HEK293T (cell line): ENCODE data around the gene ARHGAP25.
A peak's percentile ranks its signal among the peaks of the same experiment; 100 is the strongest.

Experiments used
- CTCF ChIA-PET: fragments of 350-600 bp; formaldehyde crosslinking; extraction: SDS; loops from one replicate; lab custom pipeline; 2021; ENCODE audit warnings: antibody characterized with exemption, inconsistent platforms; lab: Yijun Ruan, JAX
- POLR2A ChIA-PET: fragments of 350-600 bp; formaldehyde crosslinking; extraction: SDS; loops from one replicate; lab custom pipeline; 2020; ENCODE audit warnings: antibody characterized with exemption, inconsistent platforms; lab: Yijun Ruan, JAX
- DNase-seq: peaks from one replicate; pipeline ENCODE4 v3.0.0; 2012; ENCODE audit warnings: mixed read lengths; ENCODE audit errors: extremely low spot score
- ARNT ChIP-seq: fragments of 450-650 bp; IDR thresholded peaks from 2 replicates; pipeline ENCODE4 v1.6.1; 2017; ENCODE audit warnings: mild to moderate bottlenecking
- BHLHE40 ChIP-seq: fragments of 450-650 bp; IDR thresholded peaks from 2 replicates; pipeline ENCODE4 v1.6.1; 2016; ENCODE audit warnings: mild to moderate bottlenecking, moderate library complexity, borderline replicate concordance
- CTBP1 ChIP-seq: fragments of 450-650 bp; IDR thresholded peaks from 2 replicates; pipeline ENCODE4 v1.6.1; 2016; ENCODE audit warnings: borderline replicate concordance
- ELF4 ChIP-seq: fragments of 450-650 bp; IDR thresholded peaks from 2 replicates; pipeline ENCODE4 v1.6.1; 2017; ENCODE audit warnings: antibody characterized with exemption
- FOXA1 ChIP-seq: fragments of 450-650 bp; IDR thresholded peaks from 2 replicates; pipeline ENCODE4 v1.6.1; 2016; ENCODE audit warnings: mild to moderate bottlenecking
- FOXK2 ChIP-seq: fragments of 450-650 bp; IDR thresholded peaks from 2 replicates; pipeline ENCODE4 v1.6.1; 2016; ENCODE audit warnings: mild to moderate bottlenecking
- FOXM1 ChIP-seq: fragments of 450-650 bp; IDR thresholded peaks from 2 replicates; pipeline ENCODE4 v1.6.1; 2017; ENCODE audit warnings: mild to moderate bottlenecking, borderline replicate concordance
- HDGF ChIP-seq: fragments of 450-650 bp; IDR thresholded peaks from 2 replicates; pipeline ENCODE4 v1.6.1; 2017; ENCODE audit warnings: antibody characterized with exemption, borderline replicate concordance
- L3MBTL2 ChIP-seq: fragments of 450-650 bp; conservative IDR thresholded peaks from 2 replicates; pipeline ENCODE4 v1.6.1; 2016; ENCODE audit warnings: mild to moderate bottlenecking
- LEF1 ChIP-seq: fragments of 450-650 bp; IDR thresholded peaks from 2 replicates; pipeline ENCODE4 v1.6.1; 2017; ENCODE audit warnings: mild to moderate bottlenecking, borderline replicate concordance
- NFRKB ChIP-seq: fragments of 450-650 bp; IDR thresholded peaks from 2 replicates; pipeline ENCODE4 v1.6.1; 2016; ENCODE audit warnings: mild to moderate bottlenecking, moderate library complexity
- SP1 ChIP-seq: fragments of 450-650 bp; IDR thresholded peaks from 2 replicates; pipeline ENCODE4 v1.6.1; 2017
- SUZ12 ChIP-seq: fragments of 450-650 bp; IDR thresholded peaks from 2 replicates; pipeline ENCODE4 v1.6.1; 2016; ENCODE audit warnings: mild to moderate bottlenecking
- TARDBP ChIP-seq: fragments of 450-650 bp; IDR thresholded peaks from 2 replicates; pipeline ENCODE4 v1.6.1; 2016
- ZNF384 ChIP-seq: fragments of 450-650 bp; IDR thresholded peaks from 2 replicates; pipeline ENCODE4 v1.6.1; 2016
- TF ChIP-seq, protein P1 (sequence below): fragments of 450-650 bp; IDR thresholded peaks from 2 replicates; pipeline ENCODE4 v1.6.1; 2016

The ARHGAP25 gene

DNA sequence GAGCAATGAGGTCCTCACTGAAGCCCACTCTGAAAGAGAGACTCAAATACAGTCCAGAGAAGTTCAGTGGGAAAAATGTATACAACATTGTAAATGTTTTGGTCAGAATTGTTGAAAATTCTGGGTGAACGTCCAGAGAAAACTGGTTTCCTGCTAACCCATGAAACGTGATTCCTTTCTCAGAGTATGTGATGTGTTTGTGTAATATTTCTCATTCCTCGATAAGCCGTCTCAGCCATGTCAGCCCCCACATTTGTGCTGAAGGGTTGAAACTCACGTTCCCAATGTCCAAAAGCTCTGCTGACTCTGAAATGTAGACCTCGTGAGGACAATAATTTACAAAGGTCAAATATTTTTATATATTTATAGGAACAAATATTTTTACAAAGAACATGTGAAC lies 84.9 kb downstream of the ARHGAP25 start:
- CTCF ChIA-PET: interaction anchor here (0.7 kb wide), 1 partner anchor 332 kb away, joined by 3 read pairs; no protein-coding TSS in a partner anchor
- TF ChIP-seq ARNT: no peak
- no peak for TF ChIP-seq ZNF384
- TF ChIP-seq TARDBP: no peak
- no peak for TF ChIP-seq ELF4
- TF ChIP-seq NFRKB: no peak
- no peak for TF ChIP-seq HDGF
- no peak for TF ChIP-seq FOXM1
- no peak for TF ChIP-seq SP1
- no peak for TF ChIP-seq CTBP1
- no peak for TF ChIP-seq FOXA1
- no peak for TF ChIP-seq LEF1
- no peak for TF ChIP-seq SUZ12
- TF ChIP-seq L3MBTL2: no peak
- no peak for DNase-seq
- POLR2A ChIA-PET: no interaction called here

DNA sequence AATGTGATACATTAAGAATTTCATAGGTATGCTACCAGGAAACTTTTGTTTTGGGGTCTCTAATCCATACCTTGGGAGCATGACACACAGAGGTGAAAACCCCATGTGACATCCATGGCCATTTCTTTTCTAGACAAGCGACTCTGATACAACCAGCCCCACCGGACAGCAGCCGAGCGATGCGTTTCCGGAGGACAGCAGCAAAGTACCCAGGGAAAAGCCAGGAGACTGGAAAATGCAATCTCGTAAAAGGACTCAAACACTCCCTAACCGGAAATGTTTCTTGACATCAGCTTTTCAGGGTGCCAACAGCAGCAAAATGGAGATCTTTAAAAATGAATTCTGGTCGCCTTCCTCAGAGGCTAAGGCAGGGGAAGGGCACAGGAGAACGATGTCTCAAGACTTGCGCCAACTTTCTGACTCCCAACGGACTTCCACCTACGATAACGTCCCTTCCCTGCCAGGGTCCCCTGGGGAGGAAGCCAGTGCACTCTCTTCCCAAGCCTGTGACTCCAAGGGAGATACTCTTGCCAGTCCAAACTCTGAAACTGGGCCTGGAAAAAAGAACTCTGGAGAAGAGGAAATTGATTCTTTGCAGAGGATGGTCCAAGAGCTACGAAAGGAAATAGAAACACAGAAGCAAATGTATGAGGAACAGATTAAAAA lies 87.7 kb downstream of the ARHGAP25 start:
- POLR2A ChIA-PET: no interaction called here
- TF ChIP-seq SP1 (no peak), L3MBTL2 (no peak), ZNF384 (no peak), HDGF (no peak), SUZ12 (no peak), FOXM1 (no peak), TARDBP (no peak)
- TF ChIP-seq, protein P1, sequence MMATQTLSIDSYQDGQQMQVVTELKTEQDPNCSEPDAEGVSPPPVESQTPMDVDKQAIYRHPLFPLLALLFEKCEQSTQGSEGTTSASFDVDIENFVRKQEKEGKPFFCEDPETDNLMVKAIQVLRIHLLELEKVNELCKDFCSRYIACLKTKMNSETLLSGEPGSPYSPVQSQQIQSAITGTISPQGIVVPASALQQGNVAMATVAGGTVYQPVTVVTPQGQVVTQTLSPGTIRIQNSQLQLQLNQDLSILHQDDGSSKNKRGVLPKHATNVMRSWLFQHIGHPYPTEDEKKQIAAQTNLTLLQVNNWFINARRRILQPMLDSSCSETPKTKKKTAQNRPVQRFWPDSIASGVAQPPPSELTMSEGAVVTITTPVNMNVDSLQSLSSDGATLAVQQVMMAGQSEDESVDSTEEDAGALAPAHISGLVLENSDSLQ: no peak
- CTCF ChIA-PET: no interaction called here
- no peak for DNase-seq

DNA sequence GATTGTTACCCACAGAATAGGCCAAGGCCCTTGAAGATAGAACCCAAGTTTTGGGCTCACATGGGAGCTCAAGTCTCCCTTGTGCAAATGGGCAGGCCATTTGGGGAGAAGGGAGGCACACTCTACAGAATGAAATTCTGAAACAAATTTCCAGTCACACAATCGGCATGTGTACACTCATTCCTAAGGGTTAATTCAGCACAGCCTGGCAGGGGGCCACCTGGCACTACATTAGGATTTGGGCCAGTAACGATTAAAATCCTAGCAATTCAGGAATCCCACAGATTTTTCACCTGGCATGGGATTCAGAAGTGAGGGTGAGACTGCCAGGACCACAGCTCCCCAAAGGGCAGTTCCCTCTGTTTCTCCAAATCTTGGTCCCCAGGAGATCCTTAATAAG lies 90.2 kb downstream of the ARHGAP25 start:
- no peak for DNase-seq
- ChIA-PET CTCF (no interaction called here), POLR2A (no interaction called here)
- TF ChIP-seq FOXM1: no peak
- TF ChIP-seq BHLHE40: no peak
- TF ChIP-seq ELF4: no peak
- no peak for TF ChIP-seq CTBP1
- TF ChIP-seq NFRKB: no peak
- no peak for TF ChIP-seq ARNT
- no peak for TF ChIP-seq L3MBTL2
- TF ChIP-seq, protein P1: no peak

DNA sequence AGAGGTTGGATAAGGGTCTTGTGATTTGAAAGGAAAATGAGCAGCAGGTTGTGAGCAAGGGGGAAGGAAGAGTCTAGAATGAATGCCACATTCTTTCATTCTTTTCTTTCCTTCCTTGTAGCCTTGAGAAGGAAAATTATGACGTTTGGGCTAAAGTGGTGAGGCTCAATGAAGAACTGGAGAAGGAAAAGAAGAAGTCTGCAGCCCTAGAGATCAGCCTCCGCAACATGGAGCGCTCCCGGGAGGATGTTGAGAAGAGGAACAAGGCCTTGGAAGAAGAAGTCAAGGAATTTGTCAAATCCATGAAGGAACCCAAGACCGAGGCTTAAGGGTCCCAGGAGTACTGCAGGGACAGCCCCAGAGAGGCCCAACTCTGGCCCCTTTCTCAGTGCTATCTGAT lies 91.3 kb downstream of the ARHGAP25 start:
- no peak for TF ChIP-seq FOXA1
- no peak for TF ChIP-seq HDGF
- no peak for TF ChIP-seq LEF1
- TF ChIP-seq CTBP1: no peak
- no peak for TF ChIP-seq TARDBP
- no peak for TF ChIP-seq ZNF384
- TF ChIP-seq FOXK2: no peak
- no peak for TF ChIP-seq BHLHE40
- ChIA-PET CTCF (no interaction called here), POLR2A (no interaction called here)
- no peak for DNase-seq

DNA sequence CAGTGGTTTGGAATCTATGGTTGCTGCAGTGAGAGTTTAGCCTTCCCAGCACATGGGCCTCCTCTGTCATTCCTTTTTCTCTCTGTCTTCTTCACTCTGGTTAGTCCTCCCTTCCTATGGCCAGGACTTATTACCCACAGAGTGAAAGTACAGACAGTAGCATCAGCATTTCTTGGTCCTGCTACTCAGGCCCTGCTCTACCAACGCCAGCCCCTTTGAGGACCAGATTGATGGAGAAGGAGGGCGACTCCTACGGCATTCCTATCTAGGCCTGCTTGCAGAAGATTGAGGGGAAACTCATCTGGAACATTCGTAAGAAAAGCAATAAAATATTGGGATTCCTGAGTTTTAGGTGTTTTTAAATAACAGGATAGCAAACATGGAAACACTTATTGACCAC lies 93.1 kb downstream of the ARHGAP25 start:
- CTCF ChIA-PET: interaction anchor here (0.6 kb wide), 1 partner anchor 9 kb away, joined by 3 read pairs; no protein-coding TSS in a partner anchor
- POLR2A ChIA-PET: no interaction called here
- DNase-seq: no peak
- TF ChIP-seq FOXA1 (no peak), ARNT (no peak), SUZ12 (no peak), HDGF (no peak), L3MBTL2 (no peak), CTBP1 (no peak), LEF1 (no peak), FOXK2 (no peak), SP1 (no peak), TARDBP (no peak), ELF4 (no peak), BHLHE40 (no peak)

DNA sequence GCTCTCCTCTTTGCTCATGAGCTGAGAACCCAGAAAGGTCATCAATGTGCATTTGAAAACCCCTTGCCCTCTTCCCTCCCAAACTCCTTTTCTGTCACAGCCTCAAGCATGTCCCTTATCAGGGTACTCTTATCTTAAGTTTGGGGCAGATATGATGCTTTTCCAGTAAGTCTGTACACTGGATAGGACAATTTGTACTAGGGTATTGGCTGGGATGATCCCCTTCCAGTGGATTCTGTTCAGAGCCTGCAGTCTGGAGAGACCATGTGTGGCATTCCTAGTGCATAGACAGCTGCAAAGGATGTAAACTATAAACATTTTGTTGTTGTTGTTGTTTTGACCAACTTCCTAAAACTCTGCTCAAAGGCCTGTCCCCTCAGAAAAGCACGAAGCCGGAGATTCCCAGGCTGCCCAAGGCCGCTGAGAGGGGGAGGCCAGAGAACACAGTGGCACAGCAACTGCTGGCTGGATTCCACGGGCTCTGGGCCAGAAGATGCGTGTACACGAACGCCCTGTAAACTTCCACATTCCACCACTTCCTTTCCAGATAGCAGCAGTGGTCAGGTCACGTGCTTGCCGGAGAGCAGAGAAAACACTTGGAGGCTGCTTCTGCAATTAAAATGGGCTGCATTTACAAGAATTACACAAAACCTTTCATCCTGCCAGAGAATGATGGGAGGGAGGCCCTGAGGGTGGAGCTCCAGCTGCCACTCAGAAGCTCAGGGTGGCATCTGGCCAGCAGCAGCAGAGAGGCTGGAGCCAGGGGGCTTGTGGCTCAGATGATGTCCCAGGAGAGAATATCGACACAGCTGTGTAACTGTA lies 94.5 kb downstream of the ARHGAP25 start:
- peak; percentile 53 for DNase-seq
- TF ChIP-seq CTBP1: no peak
- TF ChIP-seq ELF4: no peak
- TF ChIP-seq, protein P1: peak; percentile 76
- POLR2A ChIA-PET: no interaction called here
- CTCF ChIA-PET: interaction anchor here (0.7 to 1.1 kb wide), 2 partner anchors 10 to 13 kb away, joined by 3 to 4 read pairs; no protein-coding TSS in a partner anchor
